B cell (primary cell): ENCODE results near the gene BUB3. TPM values are rescaled to one million over a fixed set of nuclear protein-coding genes. Genes with fewer than 3 reads are reported as not detected.

Experiments
- ATAC-seq: fragments of 200-7000 bp; cut with Tn5 transposase; one replicate; pipeline ENCODE4 v1.10.0; 2021; ENCODE audit warnings: low read depth, mild to moderate bottlenecking, moderate number of reproducible peaks, moderate library complexity
- CTCF ChIA-PET: fragments of 350-600 bp; sonication (Branson Sonifier 250); formaldehyde crosslinking; loops from one replicate; lab custom pipeline; 2021; ENCODE audit warnings: antibody characterized with exemption, inconsistent platforms; lab: Charles Lee
- POLR2A ChIA-PET: fragments of 350-600 bp; sonication (Branson Sonifier 250); formaldehyde crosslinking; loops from one replicate; lab custom pipeline; 2021; ENCODE audit warnings: antibody characterized with exemption; lab: Charles Lee
- DNase-seq: peaks from one replicate; pipeline ENCODE4 v3.0.0; 2013
- H2AFZ ChIP-seq: 2 replicates; pipeline ENCODE4 v1.6.1; 2012; ENCODE audit warnings: mild to moderate bottlenecking, low read depth, low read length; ENCODE audit not compliant: insufficient read depth, poor library complexity, severe bottlenecking
- H3K27ac ChIP-seq, 2 donors: 1 replicate in 1 of 2; 2 replicates in 1 of 2; pipeline ENCODE4 v1.5.1; 2012 to 2013; ENCODE audit warnings: low read length in 2 of 2, mild to moderate bottlenecking in 2 of 2, moderate library complexity in 1 of 2
- H3K27me3 ChIP-seq, 4 experiments: fragments of 200-600 bp in 1 of 4; sonication (generic) in 1 of 4; replicated peaks in 1 of 4; 1 replicate in 2 of 4; 2 replicates in 2 of 4; pipeline versions ENCODE4 v1.6.1 to v1.7.0; 2013 to 2016; ENCODE audit warnings: low read length in 3 of 4, mild to moderate bottlenecking in 2 of 4, mixed read lengths in 1 of 4, moderate library complexity in 1 of 4; ENCODE audit not compliant: insufficient read depth in 4 of 4, control insufficient read depth in 3 of 4; ENCODE audit errors: control extremely low read depth in 1 of 4
- H3K36me3 ChIP-seq, 2 experiments: replicated peaks in 1 of 2; 1 replicate in 1 of 2; 2 replicates in 1 of 2; pipeline versions ENCODE4 v1.6.1 to v1.7.1; 2013; ENCODE audit warnings: low read length in 1 of 2; ENCODE audit not compliant: insufficient read depth in 2 of 2, control insufficient read depth in 1 of 2; ENCODE audit errors: control extremely low read depth in 1 of 2, extremely low read depth in 1 of 2
- H3K4me1 ChIP-seq, 2 donors: fragments of 200-600 bp in 1 of 2; sonication (generic) in 1 of 2; 1 replicate in 1 of 2; 2 replicates in 1 of 2; pipeline versions ENCODE4 v1.5.1 to v1.6.1; 2013 to 2017; ENCODE audit warnings: low read length in 2 of 2; ENCODE audit not compliant: control insufficient read depth in 2 of 2, insufficient read depth in 2 of 2
- H3K4me2 ChIP-seq: replicated peaks from 2 replicates; pipeline ENCODE3; 2012; ENCODE audit warnings: mild to moderate bottlenecking, low read depth, low read length; ENCODE audit not compliant: poor library complexity, severe bottlenecking
- H3K4me3 ChIP-seq, 5 experiments: fragments of 200-600 bp in 1 of 5; sonication (generic) in 1 of 5; 1 replicate in 3 of 5; 2 replicates in 2 of 5; pipeline versions ENCODE4 v1.5.1 to v1.7.0; 2011 to 2016; ENCODE audit warnings: low read length in 4 of 5, mild to moderate bottlenecking in 4 of 5, low read depth in 2 of 5, control low read depth in 1 of 5, moderate library complexity in 1 of 5; ENCODE audit not compliant: insufficient read depth in 1 of 5; ENCODE audit errors: control extremely low read depth in 1 of 5, extremely low read depth in 1 of 5
- H3K79me2 ChIP-seq: fragments of 200-600 bp; sonication (generic); one replicate; pipeline ENCODE4 v1.6.0; 2016; ENCODE audit warnings: low read length; ENCODE audit not compliant: control insufficient read depth, insufficient read depth
- H3K9ac ChIP-seq: fragments of 200-600 bp; sonication (generic); 2 replicates; pipeline ENCODE4 v1.6.1; 2017; ENCODE audit warnings: mild to moderate bottlenecking, low read length, moderate library complexity
- H3K9me3 ChIP-seq, 3 donors: one replicate each; pipeline versions ENCODE4 v1.6.1 to v1.7.1; 2013; ENCODE audit warnings: low read length in 2 of 3; ENCODE audit not compliant: control insufficient read depth in 2 of 3, insufficient read depth in 1 of 3; ENCODE audit errors: control extremely low read depth in 1 of 3
- H4K20me1 ChIP-seq: 2 replicates; pipeline ENCODE4 v1.6.0; 2012; ENCODE audit warnings: mild to moderate bottlenecking, low read length; ENCODE audit not compliant: insufficient read depth, control insufficient read depth, poor library complexity, severe bottlenecking
- H3K27ac Mint-ChIP-seq: one replicate; pipeline ENCODE4 v1.8.0; 2021; ENCODE audit warnings: mixed read lengths
- H3K27me3 Mint-ChIP-seq: one replicate; pipeline ENCODE4 v1.8.0; 2021; ENCODE audit warnings: mixed read lengths
- H3K4me1 Mint-ChIP-seq: one replicate; pipeline ENCODE4 v1.8.0; 2021; ENCODE audit warnings: mixed read lengths
- H3K4me3 Mint-ChIP-seq: one replicate; pipeline ENCODE4 v1.8.0; 2021; ENCODE audit warnings: mixed read lengths
- H3K9me3 Mint-ChIP-seq: one replicate; pipeline ENCODE4 v1.8.0; 2022; ENCODE audit warnings: mixed read lengths; ENCODE audit not compliant: insufficient read depth
- CTCF ChIP-seq: fragments of 200-600 bp; IDR thresholded peaks from one replicate; pipeline ENCODE4 v1.8.0; 2022; ENCODE audit warnings: antibody characterized with exemption, mild to moderate bottlenecking
- EZH2 ChIP-seq: IDR thresholded peaks from 2 replicates; pipeline ENCODE4 v1.6.1; 2012; ENCODE audit warnings: borderline replicate concordance, low read depth, mild to moderate bottlenecking, moderate library complexity, low read length; ENCODE audit not compliant: insufficient read depth, poor library complexity, severe bottlenecking
- WGBS: methylation state at CpG from one replicate; pipeline ENCODE4 v1.1.5; 2013; ENCODE audit warnings: missing lambda C conversion rate; ENCODE audit not compliant: insufficient coverage; 5-methylcytosine and 5-hydroxymethylcytosine counted together
- intact Hi-C: fragments of 100-400 bp; cut with micrococcal nuclease; formaldehyde crosslinking; loops from one replicate; pipeline ENCODE4 v1.10.0; 2022
- polyA plus RNA-seq: library from polyadenylated mRNA; depleted of rRNA; stranded (reverse); fragments of >200 nt; gene quantifications from 2 replicates; pipeline ENCODE4 v1.2.3, GENCODE V29; 2012
- total RNA-seq, 2 donors: library from RNA; stranded (reverse); fragments of 120-200 nt in 1 of 2; gene quantifications; 1 replicate in 1 of 2; 2 replicates in 1 of 2; pipeline versions ENCODE4 v1.2.3 to v1.2.4, GENCODE V29; 2013 to 2022

BUB3 gene
- total and polyA plus RNA-seq, 2 donors (not counting 1 experiment from before 2014, with no cell fraction given): 112 to 113 TPM

GRCh38 chr10:123136221-123136805 lies 17.9 kb upstream of the BUB3 start:
- Histone ChIP-seq H3K27ac (no peak overlapping the region), H3K9ac (peak overlapping the region; percentile 44), H3K27me3 (peaks cover 2 to 98% (median 74%) of the 10 kb centered on the region in 4 experiments), H3K9me3 (peaks cover 6 to 76% (median 32%) of the 10 kb centered on the region in 3 donors), H4K20me1 (no peaks in the 10 kb centered on the region), H3K4me2 (peak overlapping the region; percentile 83), H3K4me1 (peaks cover 54 to 77% of the 10 kb centered on the region in 2 donors), H3K4me3 (peak overlapping the region in 2 of 5 experiments; percentile 8 to 60), H3K36me3 (no peaks in the 10 kb centered on the region), H2AFZ (no peak overlapping the region), H3K79me2 (no peaks in the 10 kb centered on the region)
- Mint-ChIP-seq H3K4me1 (peaks cover 37% of the 10 kb centered on the region), H3K9me3 (no peaks in the 10 kb centered on the region), H3K27ac (peak overlapping the region; percentile 87), H3K27me3 (peaks cover 63% of the 10 kb centered on the region), H3K4me3 (peak overlapping the region; percentile 83)
- TF ChIP-seq EZH2: no peak
- no peak for TF ChIP-seq CTCF
- DNase-seq (peak; percentile 43), ATAC-seq (no peak)
- POLR2A ChIA-PET: interaction anchor here (0.5 kb wide), 1 partner anchor 16 kb away, joined by 4 read pairs; no protein-coding TSS in a partner anchor
- 5% methylated on average over 59 of the region's 59 CpGs for WGBS
- intact Hi-C loops: no loop called here
- CTCF ChIA-PET: no interaction called here
